GM12864 (cell line): ENCODE data around the gene AQP12A.
"Not testable (repeated sequence)": the region's sequence is repeated elsewhere in the genome, so short reads cannot be mapped to it uniquely, and the experiment has no call there.

Source experiments
- DNase-seq: peaks from one replicate; pipeline ENCODE4 v3.0.0-alpha.2; 2011; ENCODE audit warnings: low read depth
- H3K4me3 ChIP-seq: 2 replicates; pipeline ENCODE4 v1.5.1; 2011; ENCODE audit warnings: mild to moderate bottlenecking, low read depth, low read length, control low read depth
- CTCF ChIP-seq: IDR thresholded peaks from 2 replicates; pipeline ENCODE4 v1.5.1; 2011; ENCODE audit warnings: low read depth, mild to moderate bottlenecking, moderate library complexity, low read length, control low read depth, inconsistent platforms; ENCODE audit errors: missing control alignments

Gene AQP12A

GRCh38 chr2:240663546-240664190, 28.0 kb upstream of the AQP12A start:
- no peak overlapping the region for H3K4me3 ChIP-seq
- TF ChIP-seq CTCF = no peak
- DNase-seq = no peak

GRCh38 chr2:240664622-240665021, 27.0 kb upstream of the AQP12A start:
- no peak for DNase-seq
- no peak for TF ChIP-seq CTCF
- no peak overlapping the region for H3K4me3 ChIP-seq

GRCh38 chr2:240670402-240670801, 21.3 kb upstream of the AQP12A start:
- DNase-seq = no peak
- no peak for TF ChIP-seq CTCF

GRCh38 chr2:240670950-240671349, 20.7 kb upstream of the AQP12A start:
- no peak overlapping the region for H3K4me3 ChIP-seq
- no peak for DNase-seq
- TF ChIP-seq CTCF = no peak

More at GRCh38 chr2:240670402-240670801, 21.3 kb upstream of the AQP12A start:
- H3K4me3 ChIP-seq = no peak overlapping the region

- TF ChIP-seq CTCF = no peak
- H3K4me3 ChIP-seq = no peak overlapping the region
- no peak for DNase-seq
Observed at GRCh38 chr2:240672076-240672700, 19.5 kb upstream of the AQP12A start.

- no peak for TF ChIP-seq CTCF
- no peak overlapping the region for H3K4me3 ChIP-seq
- DNase-seq = no peak
Observed at GRCh38 chr2:240672701-240673190, 18.9 kb upstream of the AQP12A start.

- not testable (repeated sequence) for DNase-seq
Observed at GRCh38 chr2:240674461-240675184, 17.0 kb upstream of the AQP12A start.

GRCh38 chr2:240675345-240675744, 16.3 kb upstream of the AQP12A start:
- DNase-seq, H3K4me3 ChIP-seq: not testable (repeated sequence)

More at GRCh38 chr2:240674461-240675184, 17.0 kb upstream of the AQP12A start:
- H3K4me3 ChIP-seq = not testable (repeated sequence)

GRCh38 chr2:240678043-240678442, 13.6 kb upstream of the AQP12A start:
- not testable (repeated sequence) for H3K4me3 ChIP-seq, DNase-seq

- not testable (repeated sequence) for H3K4me3 ChIP-seq, DNase-seq
Observed at GRCh38 chr2:240678909-240679308, 12.8 kb upstream of the AQP12A start.

- DNase-seq, H3K4me3 ChIP-seq: not testable (repeated sequence)
Observed at GRCh38 chr2:240680185-240680584, 11.5 kb upstream of the AQP12A start.
